Gastrocnemius medialis (tissue), 4 donors: Measurements from ENCODE around the gene IL1B. TPM values are rescaled to one million over a fixed set of nuclear protein-coding genes. Genes with fewer than 3 reads are reported as not detected.

Experiments
- ATAC-seq, 2 donors: fragments of 150-250 bp; one replicate each; pipeline ENCODE4 v1.9.1; 2016
- DNase-seq, 2 donors: peaks; one replicate each; pipeline ENCODE4 v3.0.0-alpha.2; 2019
- H3K27ac ChIP-seq, 4 donors: fragments of 200-600 bp; sonication (generic); 1 replicate in 1 of 4; 2 replicates in 3 of 4; pipeline ENCODE4 v1.5.1; 2016 to 2018; ENCODE audit warnings: mild to moderate bottlenecking in 2 of 4, moderate library complexity in 1 of 4
- H3K27me3 ChIP-seq, 3 donors: fragments of 200-600 bp; sonication (generic) in 2 of 3; 1 replicate in 1 of 3; 2 replicates in 2 of 3; pipeline versions ENCODE4 v1.5.1 to v1.6.0; 2016 to 2019; ENCODE audit warnings: mild to moderate bottlenecking in 1 of 3, moderate library complexity in 1 of 3
- H3K36me3 ChIP-seq, 2 donors: fragments of 200-600 bp; sonication (generic) in 1 of 2; one replicate each; pipeline ENCODE4 v1.5.1; 2017 to 2018
- H3K4me1 ChIP-seq, 2 donors: fragments of 200-600 bp; sonication (generic) in 1 of 2; one replicate each; pipeline ENCODE4 v1.5.1; 2016 to 2017; ENCODE audit warnings: mild to moderate bottlenecking in 2 of 2
- H3K4me3 ChIP-seq, 4 donors: fragments of 200-600 bp; sonication (generic) in 3 of 4; 1 replicate in 1 of 4; 2 replicates in 3 of 4; pipeline ENCODE4 v1.5.1; 2016 to 2019; ENCODE audit warnings: mild to moderate bottlenecking in 2 of 4
- H3K9me3 ChIP-seq, 3 donors: fragments of 200-600 bp; sonication (generic) in 2 of 3; 1 replicate in 1 of 3; 2 replicates in 2 of 3; pipeline ENCODE4 v1.5.1; 2016 to 2019
- POLR2A ChIP-seq, 2 donors: fragments of 450-650 bp; IDR thresholded peaks; one replicate each; pipeline ENCODE4 v1.6.1; 2017; ENCODE audit warnings: antibody characterized with exemption in 2 of 2, mild to moderate bottlenecking in 2 of 2, moderate library complexity in 2 of 2
- in situ Hi-C, 4 donors: fragments of 200-750 bp; cut with MboI; loops; one replicate each; pipeline versions ENCODE4 v1.15.0 to v1.8.0; 2017; ENCODE audit warnings: low sequenced_read_pairs in 4 of 4
- intact Hi-C: fragments of 100-400 bp; cut with DNase I; formaldehyde crosslinking; loops from one replicate; pipeline ENCODE4 v1.15.1; 2023; ENCODE audit warnings: low total_unique reads
- total RNA-seq, 4 donors: library from RNA; depleted of rRNA; stranded (reverse); fragments of >200 nt; gene quantifications; one replicate each; pipeline versions ENCODE4 v1.1.0 to v1.2.3, GENCODE V29; 2016
- TF ChIP-seq, protein P1 (sequence below), 5 experiments: fragments of 450-650 bp in 3 of 5; fragments of 200-600 bp in 2 of 5; sonication (generic) in 2 of 5; IDR thresholded peaks in 4 of 5; conservative IDR thresholded peaks in 1 of 5; 1 replicate in 4 of 5; 2 replicates in 1 of 5; pipeline ENCODE4 v1.5.1; 2016 to 2019; ENCODE audit warnings: antibody characterized with exemption in 5 of 5, mild to moderate bottlenecking in 3 of 5, moderate library complexity in 3 of 5

Gene IL1B
- total RNA-seq, 4 donors from 2014 or later, result not detected

DNA sequence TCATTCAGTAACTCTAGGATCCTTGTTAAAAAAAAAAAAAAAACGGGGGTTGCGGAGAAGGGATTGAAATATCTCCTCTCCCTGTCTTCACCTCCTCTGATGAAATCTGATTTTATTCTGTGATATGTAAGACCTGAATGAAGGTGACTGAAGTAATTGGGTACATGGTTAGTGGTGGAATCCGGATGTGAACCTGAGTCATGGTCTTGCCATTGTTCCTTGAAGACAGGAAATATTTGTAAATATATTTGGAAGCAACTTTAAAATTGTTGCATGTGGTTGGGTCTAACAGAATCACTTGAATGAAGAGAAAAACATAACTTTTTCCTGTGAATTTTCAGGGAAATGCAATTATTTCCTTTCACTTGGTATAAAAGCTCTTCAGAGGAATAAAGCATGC is 49.3 kb downstream of the IL1B start:
- in situ Hi-C loops, result no loop called here
- ATAC-seq, result no peak

DNA sequence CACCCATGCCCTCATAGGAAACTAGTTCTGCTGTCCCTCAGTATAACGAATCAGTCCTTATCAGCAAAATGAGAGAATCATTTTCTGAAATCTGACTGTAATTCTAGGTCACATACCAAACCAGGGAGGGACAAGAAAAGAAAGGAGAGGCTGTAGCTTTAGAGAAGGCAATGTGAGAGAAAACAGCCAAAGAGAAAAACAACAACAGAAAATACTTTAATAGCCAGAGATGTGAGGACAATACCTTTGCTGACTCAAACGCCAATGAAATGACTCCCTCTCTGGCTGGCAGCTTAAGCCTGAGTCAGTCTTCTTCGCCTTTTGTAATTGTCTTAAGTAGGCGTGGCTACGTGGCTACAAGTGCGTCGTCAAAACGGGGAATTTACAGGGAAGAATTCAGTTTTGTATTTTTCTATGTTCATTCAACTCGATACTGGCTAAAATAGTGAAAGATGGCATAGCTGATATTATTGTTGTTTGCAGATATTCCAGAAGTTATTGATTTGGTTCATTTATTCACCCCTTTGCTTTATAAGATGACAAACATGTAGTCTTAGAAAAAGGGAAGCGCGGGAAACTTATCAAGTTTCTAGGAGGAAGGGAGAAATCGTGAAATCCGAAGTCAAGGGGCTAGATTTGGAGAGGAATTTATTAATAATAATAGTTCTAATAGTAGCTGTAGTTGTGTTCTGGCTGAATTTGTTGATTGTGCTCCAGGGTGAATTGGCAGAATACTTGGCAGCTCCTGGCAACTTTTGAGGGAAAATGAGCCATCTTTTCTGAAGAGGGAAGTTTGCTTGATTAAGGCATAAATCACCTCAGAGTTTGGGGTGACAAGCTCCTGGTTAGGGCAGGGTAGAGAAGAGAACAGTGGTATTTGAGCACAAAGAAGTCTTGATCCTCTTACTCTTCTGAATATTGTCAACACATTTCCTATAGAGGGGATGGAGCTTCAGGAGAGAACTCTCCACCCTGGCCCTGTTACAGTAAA is 52.1 kb downstream of the IL1B start, which contains the start of gene IL1A:
Gene IL1A (minus strand): TSS at position 295 of the 991 bp plus-strand sequence. CDS start 723 bp downstream, outside the sequence.
- intact Hi-C loops, result no loop called here

More for the DNA sequence above, 49.3 kb downstream of the IL1B start:
- intact Hi-C loops, result no loop called here
- Histone ChIP-seq H3K27ac (no peak overlapping the region), H3K4me1 (no peaks in the 10 kb centered on the region), H3K27me3 (no peaks in the 10 kb centered on the region), H3K9me3 (no peaks in the 10 kb centered on the region), H3K36me3 (no peaks in the 10 kb centered on the region), H3K4me3 (no peak overlapping the region)
- no peak for DNase-seq
- no peak for TF ChIP-seq POLR2A (IDR thresholded peaks at IDR 0.05)
- TF ChIP-seq, protein P1, sequence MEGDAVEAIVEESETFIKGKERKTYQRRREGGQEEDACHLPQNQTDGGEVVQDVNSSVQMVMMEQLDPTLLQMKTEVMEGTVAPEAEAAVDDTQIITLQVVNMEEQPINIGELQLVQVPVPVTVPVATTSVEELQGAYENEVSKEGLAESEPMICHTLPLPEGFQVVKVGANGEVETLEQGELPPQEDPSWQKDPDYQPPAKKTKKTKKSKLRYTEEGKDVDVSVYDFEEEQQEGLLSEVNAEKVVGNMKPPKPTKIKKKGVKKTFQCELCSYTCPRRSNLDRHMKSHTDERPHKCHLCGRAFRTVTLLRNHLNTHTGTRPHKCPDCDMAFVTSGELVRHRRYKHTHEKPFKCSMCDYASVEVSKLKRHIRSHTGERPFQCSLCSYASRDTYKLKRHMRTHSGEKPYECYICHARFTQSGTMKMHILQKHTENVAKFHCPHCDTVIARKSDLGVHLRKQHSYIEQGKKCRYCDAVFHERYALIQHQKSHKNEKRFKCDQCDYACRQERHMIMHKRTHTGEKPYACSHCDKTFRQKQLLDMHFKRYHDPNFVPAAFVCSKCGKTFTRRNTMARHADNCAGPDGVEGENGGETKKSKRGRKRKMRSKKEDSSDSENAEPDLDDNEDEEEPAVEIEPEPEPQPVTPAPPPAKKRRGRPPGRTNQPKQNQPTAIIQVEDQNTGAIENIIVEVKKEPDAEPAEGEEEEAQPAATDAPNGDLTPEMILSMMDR (IDR thresholded peaks at IDR 0.05 in 4 of 5, conservative IDR thresholded peaks at IDR 0.05 in 1 of 5), result no peak

DNA sequence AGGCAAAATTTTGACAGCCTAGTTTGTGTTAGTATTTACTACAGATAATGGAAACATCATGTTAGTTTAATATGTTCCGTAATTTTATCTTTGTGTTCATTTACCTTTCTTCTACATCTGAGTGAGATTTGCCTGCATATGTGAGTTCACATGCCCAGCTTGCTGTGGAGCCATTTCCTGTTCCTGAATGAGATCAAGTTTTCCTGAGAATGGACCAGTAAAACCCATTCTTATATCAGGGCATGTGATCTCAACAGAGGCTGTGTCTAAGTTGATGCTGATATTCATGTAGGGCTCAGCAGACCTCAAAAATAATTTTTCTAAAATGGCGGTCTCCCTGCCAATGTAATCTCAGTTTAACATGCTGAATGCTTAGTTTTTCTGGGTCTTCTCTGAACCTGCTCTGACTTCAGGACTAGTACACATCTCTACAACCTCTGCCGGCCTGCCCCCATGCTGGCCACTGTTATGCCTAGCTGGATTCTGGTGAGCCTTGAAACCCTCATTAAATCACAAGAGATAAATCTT is 53.3 kb downstream of the IL1B start:
- Histone ChIP-seq H3K27ac (no peak overlapping the region), H3K4me3 (no peak overlapping the region), H3K9me3 (no peaks in the 10 kb centered on the region), H3K27me3 (no peaks in the 10 kb centered on the region), H3K4me1 (no peaks in the 10 kb centered on the region), H3K36me3 (no peaks in the 10 kb centered on the region)
- in situ Hi-C loops (no loop called here), intact Hi-C loops (no loop called here)
- no peak for TF ChIP-seq POLR2A (IDR thresholded peaks at IDR 0.05)
- TF ChIP-seq, protein P1 (IDR thresholded peaks at IDR 0.05 in 4 of 5, conservative IDR thresholded peaks at IDR 0.05 in 1 of 5), result no peak
- ATAC-seq (no peak), DNase-seq (no peak)

More for the DNA sequence above, 52.1 kb downstream of the IL1B start, which contains the start of gene IL1A:
- in situ Hi-C loops, result no loop called here
- TF ChIP-seq POLR2A (IDR thresholded peaks at IDR 0.05), result no peak
- TF ChIP-seq, protein P1 (IDR thresholded peaks at IDR 0.05 in 4 of 5, conservative IDR thresholded peaks at IDR 0.05 in 1 of 5), result no peak
- Histone ChIP-seq H3K9me3 (no peaks in the 10 kb centered on the region), H3K27ac (no peak within 1 kb of the TSS), H3K4me3 (no peak within 1 kb of the TSS), H3K27me3 (no peaks in the 10 kb centered on the region), H3K36me3 (no peaks in the 10 kb centered on the region), H3K4me1 (no peaks in the 10 kb centered on the region)
- ATAC-seq (no peak), DNase-seq (no peak)

DNA sequence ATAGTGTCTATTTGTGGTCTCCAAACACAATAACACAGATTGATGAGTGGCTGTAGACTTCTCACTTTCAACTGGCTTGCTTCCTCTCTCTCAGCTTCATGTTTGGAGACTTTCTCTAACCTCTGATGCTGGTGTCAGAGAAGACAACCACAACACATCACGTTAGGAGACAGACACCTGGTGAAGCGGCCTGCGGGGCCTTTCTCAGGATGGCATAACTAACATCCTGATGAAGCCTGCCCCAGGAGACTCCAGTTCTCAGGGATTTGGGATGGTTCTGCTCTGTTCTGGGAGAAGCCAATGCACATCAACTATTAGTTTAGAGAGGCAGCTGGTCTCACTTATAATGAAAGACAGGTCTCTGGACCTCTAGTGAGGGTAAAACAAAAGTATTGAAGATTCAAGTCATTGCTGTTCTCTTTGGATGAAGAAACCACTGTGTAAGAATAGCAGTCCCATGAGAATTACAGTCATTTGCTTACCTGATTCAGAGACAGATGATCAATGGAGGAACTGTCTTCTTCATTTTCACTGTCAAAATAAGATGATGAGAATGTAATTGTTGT is 54.3 kb downstream of the IL1B start:
- Histone ChIP-seq H3K4me3 (no peak overlapping the region), H3K4me1 (no peaks in the 10 kb centered on the region), H3K27ac (no peak overlapping the region), H3K27me3 (no peaks in the 10 kb centered on the region), H3K9me3 (no peaks in the 10 kb centered on the region), H3K36me3 (no peaks in the 10 kb centered on the region)
- DNase-seq (no peak), ATAC-seq (no peak)
- intact Hi-C loops (no loop called here), in situ Hi-C loops (no loop called here)
- TF ChIP-seq POLR2A (IDR thresholded peaks at IDR 0.05), result no peak
- TF ChIP-seq, protein P1 (IDR thresholded peaks at IDR 0.05 in 4 of 5, conservative IDR thresholded peaks at IDR 0.05 in 1 of 5), result no peak

Other genes starting within 250 kb of the IL1B start
- gene SLC20A1, start 190.8 kb downstream of the IL1B start, total RNA-seq, result 10 to 100 TPM in 1 of 4 donors, 1 to 10 TPM in 3; 6.9 to 85.7 (median 9.2) TPM
- not detected for gene NT5DC4, start 115.8 kb downstream of the IL1B start, total RNA-seq
- under 1 TPM in 2 of 4 donors, not detected in 2; 0.07 to 0.16 TPM for gene CKAP2L, start 72.2 kb downstream of the IL1B start, total RNA-seq
- gene IL1A, start 52.3 kb downstream of the IL1B start, total RNA-seq, result not detected
- not detected for gene IL37, start 74.4 kb upstream of the IL1B start, total RNA-seq
- not detected for gene IL36G, start 141.2 kb upstream of the IL1B start, total RNA-seq
- gene IL36A, start 168.7 kb upstream of the IL1B start, total RNA-seq, result not detected
- not detected for gene IL36B, start 216.1 kb upstream of the IL1B start, total RNA-seq
- not detected for gene IL36RN, start 222.4 kb upstream of the IL1B start, total RNA-seq
- not detected for gene IL1F10, start 231.2 kb upstream of the IL1B start, total RNA-seq